NT2/D1 (cell line): ENCODE results near the gene APOA1.

ENCODE experiments used
- DNase-seq: peaks from one replicate; pipeline ENCODE4 v3.0.0-alpha.2; 2011; ENCODE audit warnings: low read depth, low spot score
- H3K27me3 ChIP-seq: 2 replicates; pipeline ENCODE4 v1.6.0; 2011; ENCODE audit warnings: mild to moderate bottlenecking; ENCODE audit not compliant: insufficient read length, insufficient read depth
- H3K36me3 ChIP-seq: 2 replicates; pipeline ENCODE4 v1.6.1; 2011; ENCODE audit warnings: mild to moderate bottlenecking, low read length, mixed read lengths; ENCODE audit not compliant: insufficient read depth, insufficient read length
- H3K4me1 ChIP-seq: 2 replicates; pipeline ENCODE4 v1.5.1; 2011; ENCODE audit not compliant: insufficient read depth, insufficient read length
- H3K4me3 ChIP-seq: 2 replicates; pipeline ENCODE4 v1.5.1; 2011; ENCODE audit warnings: low read depth; ENCODE audit not compliant: insufficient read length
- H3K9ac ChIP-seq: 2 replicates; pipeline ENCODE4 v1.6.0; 2011; ENCODE audit warnings: low read depth; ENCODE audit not compliant: insufficient read length
- H3K9me3 ChIP-seq: 2 replicates; pipeline ENCODE4 v1.5.1; 2011; ENCODE audit warnings: mild to moderate bottlenecking, low read length; ENCODE audit not compliant: insufficient read depth
- SUZ12 ChIP-seq: IDR thresholded peaks from 2 replicates; pipeline ENCODE4 v1.6.1; 2011; ENCODE audit not compliant: insufficient read length, insufficient read depth; ENCODE audit errors: extremely low read depth
- YY1 ChIP-seq: IDR thresholded peaks from 2 replicates; pipeline ENCODE4 v1.6.1; 2011; ENCODE audit not compliant: insufficient read length, insufficient read depth
- ZNF274 ChIP-seq: IDR thresholded peaks from 2 replicates; pipeline ENCODE4 v1.6.1; 2011; ENCODE audit warnings: mild to moderate bottlenecking, low read depth, low read length

The APOA1 gene

DNA sequence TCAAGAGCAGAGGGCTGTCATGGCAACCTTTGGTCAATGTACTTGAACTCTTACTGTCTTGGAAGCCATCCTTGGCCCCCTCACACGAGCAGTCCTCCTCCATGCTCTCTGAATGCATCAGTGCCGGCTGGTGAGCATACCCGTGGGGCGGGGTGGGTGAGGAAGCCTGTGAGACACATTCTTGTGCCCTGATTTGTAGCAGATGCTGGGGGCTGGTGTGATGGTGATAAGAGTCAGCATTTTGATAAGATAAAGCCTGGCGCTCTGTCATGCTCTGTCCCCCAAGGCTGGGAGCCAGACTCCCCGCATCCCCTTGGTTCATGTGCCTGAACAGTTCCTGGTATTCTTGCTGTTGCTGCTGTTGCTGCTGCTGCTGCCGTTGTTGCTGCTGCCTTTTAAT, 20.5 kb upstream of the APOA1 start:
- H3K4me3 ChIP-seq = no peak overlapping the region
- no peaks in the 10 kb centered on the region for H3K4me1 ChIP-seq
- no peaks in the 10 kb centered on the region for H3K9me3 ChIP-seq
- no peak for DNase-seq
- TF ChIP-seq YY1 = no peak
- no peak for TF ChIP-seq ZNF274
- TF ChIP-seq SUZ12 = no peak
- H3K36me3 ChIP-seq = peaks cover 74% of the 10 kb centered on the region
- H3K27me3 ChIP-seq = no peaks in the 10 kb centered on the region
- H3K9ac ChIP-seq = no peak overlapping the region

- Histone ChIP-seq H3K9ac (no peak overlapping the region), H3K36me3 (peaks cover 74% of the 10 kb centered on the region), H3K4me3 (no peak overlapping the region), H3K9me3 (no peaks in the 10 kb centered on the region), H3K4me1 (no peaks in the 10 kb centered on the region), H3K27me3 (no peaks in the 10 kb centered on the region)
- DNase-seq = no peak
- no peak for TF ChIP-seq YY1
- no peak for TF ChIP-seq ZNF274
- no peak for TF ChIP-seq SUZ12
Measured at GRCh38 chr11:116857316-116857715, 19.9 kb upstream of the APOA1 start.

DNA sequence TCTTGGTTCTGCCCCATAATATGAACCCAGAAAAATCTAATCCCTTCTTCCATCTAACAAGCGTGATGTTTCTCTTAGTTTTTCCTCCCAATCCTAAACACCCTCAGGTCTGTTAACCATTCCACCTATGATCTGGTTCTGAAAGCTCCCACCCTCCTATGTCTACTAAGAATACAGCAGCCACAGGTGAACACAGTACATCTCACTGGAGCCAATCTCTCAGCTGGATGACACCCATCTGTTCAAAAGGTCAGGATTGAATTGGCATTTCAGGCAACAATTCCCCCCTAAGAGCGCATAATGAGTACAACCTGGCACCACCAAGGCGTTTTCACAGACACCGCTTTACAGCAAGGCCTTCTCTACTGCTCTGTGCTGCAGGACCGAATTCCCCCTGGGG, 19.0 kb upstream of the APOA1 start:
- peaks cover 72% of the 10 kb centered on the region for H3K36me3 ChIP-seq
- no peak overlapping the region for H3K4me3 ChIP-seq

GRCh38 chr11:116855413-116855812, 18.0 kb upstream of the APOA1 start:
- no peak overlapping the region for H3K9ac ChIP-seq
- H3K27me3 ChIP-seq = no peaks in the 10 kb centered on the region

More for the DNA sequence above, 19.0 kb upstream of the APOA1 start:
- TF ChIP-seq YY1 = no peak
- no peak for TF ChIP-seq ZNF274
- no peak for TF ChIP-seq SUZ12
- no peaks in the 10 kb centered on the region for H3K27me3 ChIP-seq
- H3K9me3 ChIP-seq = no peaks in the 10 kb centered on the region
- H3K4me1 ChIP-seq = no peaks in the 10 kb centered on the region
- no peak for DNase-seq
- no peak overlapping the region for H3K9ac ChIP-seq

DNA sequence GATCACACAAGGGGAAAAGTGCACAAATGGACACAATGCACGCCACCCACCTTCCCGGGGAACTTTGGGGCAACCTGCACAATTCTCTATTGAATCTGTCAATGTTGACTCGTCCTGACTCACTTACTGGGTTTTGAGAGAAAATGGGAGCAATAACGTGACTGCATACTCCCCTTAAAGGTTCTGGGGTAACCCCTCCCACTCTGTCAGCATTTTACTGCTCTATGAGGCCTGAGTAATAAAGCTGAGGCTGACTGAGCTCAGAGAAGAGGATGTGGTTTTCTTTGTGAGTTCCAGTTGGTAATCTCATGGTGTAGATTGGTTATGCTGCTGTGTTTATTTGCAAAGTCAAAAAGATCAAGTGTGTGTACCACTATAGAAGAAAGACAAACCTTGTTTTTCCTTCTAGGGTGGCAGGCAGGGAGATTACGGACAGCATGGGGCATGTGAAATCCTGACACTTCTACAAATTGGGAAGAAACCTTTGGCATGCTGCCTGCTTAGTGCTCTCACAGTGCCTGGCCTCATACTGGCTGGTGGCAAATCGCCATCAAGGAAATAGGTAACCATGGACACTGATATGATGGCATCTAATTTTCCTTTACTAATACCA, 16.1 kb upstream of the APOA1 start:
- Histone ChIP-seq H3K27me3 (no peaks in the 10 kb centered on the region), H3K4me3 (no peak overlapping the region), H3K9me3 (no peaks in the 10 kb centered on the region), H3K4me1 (no peaks in the 10 kb centered on the region), H3K36me3 (peaks cover 61% of the 10 kb centered on the region), H3K9ac (no peak overlapping the region)
- TF ChIP-seq ZNF274 (no peak), SUZ12 (no peak), YY1 (no peak)
- no peak for DNase-seq

More at GRCh38 chr11:116855413-116855812, 18.0 kb upstream of the APOA1 start:
- H3K9me3 ChIP-seq = no peaks in the 10 kb centered on the region
- TF ChIP-seq YY1 = no peak
- no peak for TF ChIP-seq ZNF274
- no peak for TF ChIP-seq SUZ12
- peaks cover 64% of the 10 kb centered on the region for H3K36me3 ChIP-seq
- H3K4me3 ChIP-seq = no peak overlapping the region
- no peaks in the 10 kb centered on the region for H3K4me1 ChIP-seq
- no peak for DNase-seq

DNA sequence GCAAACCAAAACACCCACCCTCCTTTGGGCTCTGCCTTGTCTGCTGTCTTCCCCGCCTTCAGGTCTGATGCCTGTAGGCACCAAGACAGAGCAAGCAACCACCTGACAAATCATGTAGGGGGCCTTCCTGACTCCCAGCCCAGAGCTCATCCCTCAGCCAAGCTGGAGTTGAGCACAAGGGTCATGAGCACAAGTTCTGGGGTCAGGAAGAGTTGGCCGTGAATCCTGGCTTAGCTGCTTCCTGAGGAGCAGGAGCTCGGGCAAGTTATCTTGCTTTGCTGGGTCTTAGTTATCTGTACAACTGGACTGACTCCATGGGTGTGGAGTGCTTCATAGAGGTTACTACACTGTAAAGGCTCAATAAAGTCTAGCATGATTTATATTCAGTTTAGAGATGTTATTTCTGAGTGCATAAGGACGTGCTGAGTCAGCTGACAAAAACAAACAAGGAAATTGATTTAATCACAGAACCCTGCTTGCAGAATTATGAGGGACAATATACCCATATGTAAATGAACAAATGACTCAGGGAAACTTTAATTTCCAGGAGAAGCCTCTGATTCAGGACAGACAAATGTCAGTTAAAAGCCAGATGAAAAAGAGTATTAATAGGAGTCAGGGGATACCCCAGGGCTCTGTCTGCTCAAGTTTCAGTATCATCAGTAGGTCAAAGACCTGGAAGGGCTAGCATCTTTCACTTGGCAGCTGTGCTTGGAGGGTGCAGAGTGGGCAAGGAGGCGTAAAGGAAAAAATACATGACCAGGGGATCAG, 15.0 kb upstream of the APOA1 start:
- H3K4me1 ChIP-seq = no peaks in the 10 kb centered on the region

DNA sequence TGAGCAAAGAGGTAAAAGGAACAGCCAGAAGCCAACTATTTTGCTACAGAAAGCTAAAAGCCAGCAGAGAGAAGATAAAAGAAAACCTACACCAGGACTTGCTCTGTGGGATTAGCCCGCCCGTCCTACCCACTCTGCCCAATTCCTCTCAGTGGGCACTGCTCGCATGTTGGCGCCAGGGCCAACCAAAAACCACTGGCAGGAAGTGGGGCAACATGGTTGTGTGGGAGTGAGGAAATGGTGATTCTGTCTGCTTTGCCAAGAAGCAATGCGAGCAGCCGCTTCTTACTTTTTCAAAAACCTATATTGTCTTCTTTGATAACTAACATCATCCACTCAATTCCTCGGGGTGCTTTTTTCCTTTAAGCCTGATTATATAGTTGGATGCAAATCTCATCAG, 14.2 kb upstream of the APOA1 start:
- TF ChIP-seq YY1 = no peak
- Histone ChIP-seq H3K9ac (no peak overlapping the region), H3K4me3 (no peak overlapping the region), H3K9me3 (no peaks in the 10 kb centered on the region), H3K4me1 (no peaks in the 10 kb centered on the region), H3K36me3 (peaks cover 60% of the 10 kb centered on the region), H3K27me3 (no peaks in the 10 kb centered on the region)
- DNase-seq = no peak

More for the DNA sequence above, 15.0 kb upstream of the APOA1 start:
- no peaks in the 10 kb centered on the region for H3K9me3 ChIP-seq
- H3K9ac ChIP-seq = no peak overlapping the region
- no peaks in the 10 kb centered on the region for H3K27me3 ChIP-seq
- peaks cover 57% of the 10 kb centered on the region for H3K36me3 ChIP-seq
- H3K4me3 ChIP-seq = no peak overlapping the region
- TF ChIP-seq YY1 = no peak
- no peak for TF ChIP-seq ZNF274
- TF ChIP-seq SUZ12 = no peak
- no peak for DNase-seq
